ENCODE measurements around the gene CLN6.

DNA sequence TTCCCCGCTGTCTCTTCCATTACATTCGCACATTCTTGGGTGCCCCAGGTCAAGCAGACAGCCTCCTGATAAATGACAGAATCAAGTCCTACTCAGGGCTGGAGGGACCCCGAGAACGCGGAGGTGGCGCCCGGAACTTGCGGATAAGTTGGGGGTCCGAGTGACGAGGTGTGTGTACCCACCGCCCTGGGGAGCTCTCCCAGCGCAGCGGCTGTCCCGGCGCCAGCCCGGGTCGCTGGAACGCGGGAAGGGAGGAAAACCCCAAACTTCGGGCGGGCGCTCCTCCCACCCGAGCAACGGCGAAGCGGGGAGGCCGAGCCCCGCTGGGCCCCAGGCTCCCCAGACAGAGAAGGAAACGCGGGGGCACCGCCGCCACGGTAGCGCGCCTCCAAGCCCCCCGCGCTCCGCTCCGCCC lies 550 bp downstream of the CLN6 start:
- TF ChIP-seq, protein P1, sequence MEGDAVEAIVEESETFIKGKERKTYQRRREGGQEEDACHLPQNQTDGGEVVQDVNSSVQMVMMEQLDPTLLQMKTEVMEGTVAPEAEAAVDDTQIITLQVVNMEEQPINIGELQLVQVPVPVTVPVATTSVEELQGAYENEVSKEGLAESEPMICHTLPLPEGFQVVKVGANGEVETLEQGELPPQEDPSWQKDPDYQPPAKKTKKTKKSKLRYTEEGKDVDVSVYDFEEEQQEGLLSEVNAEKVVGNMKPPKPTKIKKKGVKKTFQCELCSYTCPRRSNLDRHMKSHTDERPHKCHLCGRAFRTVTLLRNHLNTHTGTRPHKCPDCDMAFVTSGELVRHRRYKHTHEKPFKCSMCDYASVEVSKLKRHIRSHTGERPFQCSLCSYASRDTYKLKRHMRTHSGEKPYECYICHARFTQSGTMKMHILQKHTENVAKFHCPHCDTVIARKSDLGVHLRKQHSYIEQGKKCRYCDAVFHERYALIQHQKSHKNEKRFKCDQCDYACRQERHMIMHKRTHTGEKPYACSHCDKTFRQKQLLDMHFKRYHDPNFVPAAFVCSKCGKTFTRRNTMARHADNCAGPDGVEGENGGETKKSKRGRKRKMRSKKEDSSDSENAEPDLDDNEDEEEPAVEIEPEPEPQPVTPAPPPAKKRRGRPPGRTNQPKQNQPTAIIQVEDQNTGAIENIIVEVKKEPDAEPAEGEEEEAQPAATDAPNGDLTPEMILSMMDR (IDR thresholded peaks at IDR 0.05; ENCODE audit: poor library complexity) = no peak
- TF ChIP-seq EZH2 (IDR thresholded peaks at IDR 0.05; ENCODE audit: borderline replicate concordance) (no peak), EZH2phosphoT487 (IDR thresholded peaks at IDR 0.05; ENCODE audit: low read depth, severe bottlenecking, unreplicated experiment) (no peak)
